HFF-Myc (cell line): Measurements from ENCODE around the gene HOTAIR.

ENCODE experiments used
- DNase-seq: peaks from one replicate; pipeline ENCODE4 v3.0.0-alpha.2; 2011; ENCODE audit warnings: low read depth; ENCODE audit errors: extremely low read depth
- H3K4me3 ChIP-seq: replicated peaks from 2 replicates; pipeline ENCODE4 v1.5.1; 2011; ENCODE audit warnings: low read depth, mild to moderate bottlenecking, control low read depth, low read length
- CTCF ChIP-seq: IDR thresholded peaks from 2 replicates; pipeline ENCODE4 v1.5.1; 2012; ENCODE audit warnings: mild to moderate bottlenecking, low read depth, low read length, control low read depth; ENCODE audit errors: missing control alignments

HOTAIR gene

GRCh38 chr12:53997204-53998109, 22.7 kb upstream of the HOTAIR start:
- no peak for DNase-seq
- no peak overlapping the region for H3K4me3 ChIP-seq

GRCh38 chr12:53996240-53997203, 21.8 kb upstream of the HOTAIR start:
- no peak for DNase-seq
- peak overlapping the region; percentile 34 for H3K4me3 ChIP-seq
- TF ChIP-seq CTCF = no peak

More at GRCh38 chr12:53997204-53998109, 22.7 kb upstream of the HOTAIR start:
- no peak for TF ChIP-seq CTCF

- peak overlapping the region; percentile 34 for H3K4me3 ChIP-seq
- no peak for TF ChIP-seq CTCF
- DNase-seq = no peak
Observed at GRCh38 chr12:53995378-53996239, 20.9 kb upstream of the HOTAIR start.

- peak overlapping the region; percentile 34 for H3K4me3 ChIP-seq
- no peak for DNase-seq
- TF ChIP-seq CTCF = no peak
Observed at GRCh38 chr12:53995002-53995377, 20.2 kb upstream of the HOTAIR start.

- H3K4me3 ChIP-seq = no peak overlapping the region
- DNase-seq = no peak
- no peak for TF ChIP-seq CTCF
Observed at GRCh38 chr12:53994264-53995001, 19.7 kb upstream of the HOTAIR start.

- no peak for TF ChIP-seq CTCF
- no peak overlapping the region for H3K4me3 ChIP-seq
- DNase-seq = no peak
Observed at GRCh38 chr12:53994009-53994263, 19.2 kb upstream of the HOTAIR start.
